Measurements from ENCODE around the gene SLC7A14. TPM values are rescaled to one million over a fixed set of nuclear protein-coding genes. Genes with fewer than 3 reads are reported as not detected.

The SLC7A14 gene
- total and polyA plus RNA-seq, 2 of the 4 experiments (the other 2 are of a cell fraction) = 2.7 to 6.8 TPM

DNA sequence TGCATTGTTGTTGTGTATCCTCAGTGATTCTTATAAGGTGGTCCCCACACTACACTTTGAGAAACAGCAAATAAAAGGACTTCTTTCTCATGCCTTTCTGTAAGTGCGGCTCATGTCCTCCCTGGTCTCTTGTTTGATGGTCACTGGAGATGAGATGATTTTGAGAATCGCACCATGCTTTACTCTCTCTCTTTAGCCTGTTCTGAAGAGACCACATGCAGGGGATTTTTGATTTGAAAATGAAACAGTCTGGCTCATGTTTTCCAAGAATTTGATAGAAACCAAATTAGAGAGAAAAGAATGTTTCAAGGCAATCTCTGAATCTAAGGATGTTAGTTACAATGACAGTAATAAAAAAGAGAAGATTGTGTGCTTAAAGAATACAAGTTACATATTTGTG is 149.2 kb downstream of the SLC7A14 start:
- no peak overlapping the region for H3K27ac ChIP-seq (ENCODE audit: insufficient read depth, low read length)
- no peaks in the 10 kb centered on the region for H3K9me3 ChIP-seq (ENCODE audit: control insufficient read depth, insufficient read depth, low read length)
- no peak overlapping the region for H3K23ac ChIP-seq (ENCODE audit: low read depth, low read length)
- ChIA-PET POLR2A (ENCODE audit: unreplicated experiment) (no interaction called here), CTCF (interaction anchor here (1.0 kb wide), 1 partner anchor 23 kb away, joined by 5 read pairs; no protein-coding TSS in a partner anchor)
- no peak overlapping the region for H2AK5ac ChIP-seq (ENCODE audit: low read depth, low read length)
- H3K36me3 ChIP-seq (ENCODE audit: control insufficient read depth, insufficient read depth, low read length) = peaks cover 43% of the 10 kb centered on the region
- no peak overlapping the region for H2AK9ac ChIP-seq (replicated peaks; ENCODE audit: low read depth, low read length, poor library complexity)
- TF ChIP-seq, protein P1, sequence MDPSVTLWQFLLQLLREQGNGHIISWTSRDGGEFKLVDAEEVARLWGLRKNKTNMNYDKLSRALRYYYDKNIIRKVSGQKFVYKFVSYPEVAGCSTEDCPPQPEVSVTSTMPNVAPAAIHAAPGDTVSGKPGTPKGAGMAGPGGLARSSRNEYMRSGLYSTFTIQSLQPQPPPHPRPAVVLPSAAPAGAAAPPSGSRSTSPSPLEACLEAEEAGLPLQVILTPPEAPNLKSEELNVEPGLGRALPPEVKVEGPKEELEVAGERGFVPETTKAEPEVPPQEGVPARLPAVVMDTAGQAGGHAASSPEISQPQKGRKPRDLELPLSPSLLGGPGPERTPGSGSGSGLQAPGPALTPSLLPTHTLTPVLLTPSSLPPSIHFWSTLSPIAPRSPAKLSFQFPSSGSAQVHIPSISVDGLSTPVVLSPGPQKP (IDR thresholded peaks at IDR 0.05; ENCODE audit: borderline replicate concordance, low read depth, low read length) = no peak
- TF ChIP-seq CEBPB (IDR thresholded peaks at IDR 0.05; ENCODE audit: low read depth, low read length) (no peak), MAFK (IDR thresholded peaks at IDR 0.05; ENCODE audit: low read depth, low read length) (no peak), FOS (IDR thresholded peaks at IDR 0.05; ENCODE audit: low read depth, low read length) (no peak), MAZ (IDR thresholded peaks at IDR 0.05; ENCODE audit: borderline replicate concordance, low read depth, low read length) (no peak), RAD21 (IDR thresholded peaks at IDR 0.05; ENCODE audit: low read length) (no peak), CHD1 (IDR thresholded peaks at IDR 0.05; ENCODE audit: low read depth, low read length) (no peak), BHLHE40 (IDR thresholded peaks at IDR 0.05; ENCODE audit: low read depth, low read length) (no peak), SMC3 (IDR thresholded peaks at IDR 0.05; ENCODE audit: low read depth, low read length) (no peak), RFX5 (IDR thresholded peaks at IDR 0.05; ENCODE audit: low read depth, low read length) (no peak), POLR2A (IDR thresholded peaks at IDR 0.05; ENCODE audit: low read depth, low read length) (no peak; the same call in 1 of the 2 replicates), NFE2L2 (IDR thresholded peaks at IDR 0.05; ENCODE audit: low read depth, low read length) (no peak), MXI1 (IDR thresholded peaks at IDR 0.05; ENCODE audit: borderline replicate concordance, low read depth, low read length) (no peak), RCOR1 (IDR thresholded peaks at IDR 0.05; ENCODE audit: insufficient replicate concordance, low read length) (no peak)
- TF ChIP-seq, protein P2, sequence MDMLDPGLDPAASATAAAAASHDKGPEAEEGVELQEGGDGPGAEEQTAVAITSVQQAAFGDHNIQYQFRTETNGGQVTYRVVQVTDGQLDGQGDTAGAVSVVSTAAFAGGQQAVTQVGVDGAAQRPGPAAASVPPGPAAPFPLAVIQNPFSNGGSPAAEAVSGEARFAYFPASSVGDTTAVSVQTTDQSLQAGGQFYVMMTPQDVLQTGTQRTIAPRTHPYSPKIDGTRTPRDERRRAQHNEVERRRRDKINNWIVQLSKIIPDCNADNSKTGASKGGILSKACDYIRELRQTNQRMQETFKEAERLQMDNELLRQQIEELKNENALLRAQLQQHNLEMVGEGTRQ (IDR thresholded peaks at IDR 0.05; ENCODE audit: low read depth, low read length) = no peak
- TF ChIP-seq, protein P3, sequence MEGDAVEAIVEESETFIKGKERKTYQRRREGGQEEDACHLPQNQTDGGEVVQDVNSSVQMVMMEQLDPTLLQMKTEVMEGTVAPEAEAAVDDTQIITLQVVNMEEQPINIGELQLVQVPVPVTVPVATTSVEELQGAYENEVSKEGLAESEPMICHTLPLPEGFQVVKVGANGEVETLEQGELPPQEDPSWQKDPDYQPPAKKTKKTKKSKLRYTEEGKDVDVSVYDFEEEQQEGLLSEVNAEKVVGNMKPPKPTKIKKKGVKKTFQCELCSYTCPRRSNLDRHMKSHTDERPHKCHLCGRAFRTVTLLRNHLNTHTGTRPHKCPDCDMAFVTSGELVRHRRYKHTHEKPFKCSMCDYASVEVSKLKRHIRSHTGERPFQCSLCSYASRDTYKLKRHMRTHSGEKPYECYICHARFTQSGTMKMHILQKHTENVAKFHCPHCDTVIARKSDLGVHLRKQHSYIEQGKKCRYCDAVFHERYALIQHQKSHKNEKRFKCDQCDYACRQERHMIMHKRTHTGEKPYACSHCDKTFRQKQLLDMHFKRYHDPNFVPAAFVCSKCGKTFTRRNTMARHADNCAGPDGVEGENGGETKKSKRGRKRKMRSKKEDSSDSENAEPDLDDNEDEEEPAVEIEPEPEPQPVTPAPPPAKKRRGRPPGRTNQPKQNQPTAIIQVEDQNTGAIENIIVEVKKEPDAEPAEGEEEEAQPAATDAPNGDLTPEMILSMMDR (conservative IDR thresholded peaks at IDR 0.05; ENCODE audit: low read depth, low read length) = no peak
- H3K4me1 ChIP-seq (ENCODE audit: control insufficient read depth, insufficient read depth, low read length) = peaks cover 3% of the 10 kb centered on the region; the same call in 1 of the 2 replicates
- peaks cover 0 to 18% of the 10 kb centered on the region in 2 experiments; a peak in 2 of 4 replicates for H3K79me1 ChIP-seq (ENCODE audit: low read depth in 1 of 2, low read length in 2 of 2)
- no TSS peak for BruUV-seq (replicated peaks)
- DNase-seq (no peak), ATAC-seq (ENCODE audit: low read depth) (no peak)
- no peak overlapping the region for H3K56ac ChIP-seq (ENCODE audit: extremely low read depth, insufficient read depth, low read length)
- in situ Hi-C loops (cut with MboI; ENCODE audit: low sequenced_read_pairs) (no loop called here), dilution Hi-C loops (cut with HindIII; ENCODE audit: low sequenced_read_pairs, unreplicated experiment) (no loop called here), intact Hi-C loops (cut with micrococcal nuclease) (no loop called here)
- H3K9ac ChIP-seq (ENCODE audit: low read depth, low read length) = no peak overlapping the region
- no peak overlapping the region for H4K8ac ChIP-seq (ENCODE audit: low read depth in 2 of 2, low read length in 2 of 2)
- H2BK120ac ChIP-seq (ENCODE audit: low read depth, low read length) = no peak overlapping the region
- no peak overlapping the region for H4K91ac ChIP-seq (ENCODE audit: insufficient read depth, low read depth, low read length)
- no peak overlapping the region for H3K18ac ChIP-seq (ENCODE audit: low read depth, low read length)
- no peak overlapping the region for H3K4ac ChIP-seq (ENCODE audit: low read depth, low read length)
- H3K4me3 ChIP-seq (ENCODE audit: insufficient read depth, low read depth, low read length) = no peak overlapping the region
- no peak overlapping the region for H2BK20ac ChIP-seq (ENCODE audit: low read depth, low read length)
- no peak overlapping the region for H4K5ac ChIP-seq (ENCODE audit: low read depth, low read length)
- WGBS, 2 experiments (ENCODE audit: extremely low coverage in 2 of 2, insufficient read length in 1 of 2) = no CpG with 5 or more reads among the region's 2 CpGs
- no peaks in the 10 kb centered on the region for H3K27me3 ChIP-seq (ENCODE audit: control insufficient read depth, insufficient read depth, low read length)
- no peak overlapping the region for H3K14ac ChIP-seq (replicated peaks; ENCODE audit: low read depth, low read length)
- H3K9me1 ChIP-seq (ENCODE audit: insufficient read depth, low read length) = peaks cover 12% of the 10 kb centered on the region
- no peak overlapping the region for H2BK5ac ChIP-seq (ENCODE audit: low read depth, low read length, poor library complexity, severe bottlenecking)
- peaks cover 10% of the 10 kb centered on the region; the same call in 1 of the 2 replicates for H4K20me1 ChIP-seq (ENCODE audit: insufficient read depth, low read length)
- no peak overlapping the region for H2BK15ac ChIP-seq (ENCODE audit: low read depth, low read length)
- H2AFZ ChIP-seq (replicated peaks; ENCODE audit: low read length, poor library complexity) = no peak overlapping the region
- no peak overlapping the region for H3K4me2 ChIP-seq (ENCODE audit: low read depth, low read length)

Measured in IMR-90 (cell line).